GM12878 (cell line): ENCODE data around the gene PPP1R3C. TPM values are rescaled to one million over a fixed set of nuclear protein-coding genes. Genes with fewer than 3 reads are reported as not detected.

Experiments used
- ATAC-seq: fragments of 200-7000 bp; cut with Tn5 transposase; 3 replicates; pipeline ENCODE4 v1.9.1; 2020; ENCODE audit warnings: mild to moderate bottlenecking, moderate library complexity
- BruUV-seq: library from RNA; stranded (reverse); fragments of 400-500 nt; replicated peaks from 2 replicates; lab custom pipeline; 2021; lab: Mats Ljungman, UMichigan
- CTCF ChIA-PET: fragments of 300-600 bp; sonication (Branson Sonifier 250); formaldehyde crosslinking; extraction: SDS; loops from one replicate; lab custom pipeline; 2021; ENCODE audit warnings: inconsistent platforms; lab: Yijun Ruan, JAX
- POLR2A ChIA-PET: fragments of 350-600 bp; formaldehyde crosslinking; extraction: SDS; loops from one replicate; lab custom pipeline; 2021; ENCODE audit warnings: inconsistent platforms; lab: Charles Lee
- RAD21 ChIA-PET: fragments of 300-600 bp; sonication (Branson Sonifier 250); formaldehyde crosslinking; loops from one replicate; lab custom pipeline; 2023; ENCODE audit warnings: antibody characterized with exemption; ENCODE audit not compliant: unreplicated experiment; lab: Charles Lee
- SMC1A ChIA-PET: fragments of 300-600 bp; sonication (Branson Sonifier 250); formaldehyde crosslinking; loops from one replicate; lab custom pipeline; 2023; ENCODE audit not compliant: unreplicated experiment, uncharacterized antibody; lab: Charles Lee
- DNase-seq: peaks from one replicate; pipeline ENCODE4 v3.0.0-alpha.2; 2011; ENCODE audit warnings: low read depth, low spot score
- FAIRE-seq: peaks from 3 replicates; lab custom pipeline; 2011; peaks lifted over from hg19 to GRCh38; lab: Jason Lieb, UNC
- H2AFZ ChIP-seq: 2 replicates; pipeline ENCODE4 v1.6.0; 2011; ENCODE audit warnings: low read depth, low read length, control low read depth; ENCODE audit not compliant: control insufficient read depth
- H3K27ac ChIP-seq: 2 replicates; pipeline ENCODE4 v1.5.1; 2011; ENCODE audit warnings: control low read depth; ENCODE audit not compliant: control insufficient read depth, insufficient read depth
- H3K27me3 ChIP-seq, 2 experiments: replicated peaks in 1 of 2; 2 replicates each; pipeline versions ENCODE4 v1.6.0 to v1.6.1; 2011; ENCODE audit warnings: low read length in 1 of 2; ENCODE audit not compliant: control insufficient read depth in 2 of 2, insufficient read depth in 2 of 2
- H3K36me3 ChIP-seq, 2 experiments: 2 replicates each; pipeline ENCODE4 v1.5.1; 2011; ENCODE audit warnings: low read length in 1 of 2; ENCODE audit not compliant: control insufficient read depth in 2 of 2, insufficient read depth in 2 of 2
- H3K4me1 ChIP-seq: 2 replicates; pipeline ENCODE4 v1.6.1; 2011; ENCODE audit warnings: mild to moderate bottlenecking, low read length, moderate library complexity, mixed read lengths; ENCODE audit not compliant: control insufficient read depth, insufficient read depth
- H3K4me2 ChIP-seq: 2 replicates; pipeline ENCODE4 v1.6.0; 2011; ENCODE audit warnings: control low read depth; ENCODE audit not compliant: control insufficient read depth, insufficient read depth
- H3K4me3 ChIP-seq: fragments of 200-600 bp; sonication (generic); 2 replicates; pipeline ENCODE4 v1.5.1; 2016
- H3K79me2 ChIP-seq: 2 replicates; pipeline ENCODE4 v1.6.0; 2011; ENCODE audit warnings: low read length; ENCODE audit not compliant: control insufficient read depth, insufficient read depth
- H3K9ac ChIP-seq: 2 replicates; pipeline ENCODE4 v1.8.0; 2011; ENCODE audit warnings: low read length, control low read depth, mixed read lengths; ENCODE audit not compliant: control insufficient read depth, insufficient read depth
- H3K9me3 ChIP-seq: replicated peaks from 3 replicates; pipeline ENCODE4 v1.5.1; 2011; ENCODE audit warnings: mild to moderate bottlenecking, low read length; ENCODE audit not compliant: control insufficient read depth, insufficient read depth
- H4K20me1 ChIP-seq: 2 replicates; pipeline ENCODE4 v1.6.0; 2011; ENCODE audit not compliant: control insufficient read depth, insufficient read depth
- ATF3 ChIP-seq: IDR thresholded peaks from 2 replicates; pipeline ENCODE4 v1.6.1; 2011; ENCODE audit warnings: low read depth, mild to moderate bottlenecking, low read length, moderate library complexity, borderline replicate concordance; ENCODE audit errors: extremely low read depth
- BMI1 ChIP-seq: fragments of 450-650 bp; IDR thresholded peaks from 2 replicates; pipeline ENCODE4 v1.6.1; 2016; ENCODE audit warnings: mild to moderate bottlenecking, moderate library complexity, borderline replicate concordance
- CHD4 ChIP-seq: fragments of 200-600 bp; sonication (generic); IDR thresholded peaks from 2 replicates; pipeline ENCODE4 v1.6.1; 2016; ENCODE audit warnings: mild to moderate bottlenecking
- ESRRA ChIP-seq: IDR thresholded peaks from 2 replicates; pipeline ENCODE4 v1.6.1; 2012; ENCODE audit warnings: mild to moderate bottlenecking, low read length, improper control_type of control experiment
- MLLT1 ChIP-seq: fragments of 450-650 bp; IDR thresholded peaks from 2 replicates; pipeline ENCODE4 v1.6.1; 2016; ENCODE audit warnings: mild to moderate bottlenecking
- STAT1 ChIP-seq: fragments of 450-650 bp; conservative IDR thresholded peaks from 2 replicates; pipeline ENCODE4 v1.6.1; 2014; ENCODE audit warnings: antibody characterized with exemption, mild to moderate bottlenecking
- ZNF622 ChIP-seq: fragments of 450-650 bp; IDR thresholded peaks from 2 replicates; pipeline ENCODE4 v1.6.1; 2017; ENCODE audit warnings: mild to moderate bottlenecking, inconsistent platforms
- WGBS: methylation state at CpG from one replicate; pipeline ENCODE4 v1.1.6; 2016; ENCODE audit warnings: low lambda C conversion rate; ENCODE audit not compliant: insufficient replicate concordance, insufficient coverage; ENCODE audit errors: missing lambda C conversion rate; 5-methylcytosine and 5-hydroxymethylcytosine counted together
- in situ Hi-C: fragments of 300-500 bp; cut with MboI; formaldehyde crosslinking; loops from 9 replicates; pipeline ENCODE4 v1.14.3; 2018; ENCODE audit warnings: mixed read lengths
- intact Hi-C: fragments of 100-400 bp; cut with micrococcal nuclease; formaldehyde crosslinking; loops from one replicate; pipeline ENCODE4 v1.14.2; 2022; ENCODE audit not compliant: unreplicated experiment
- polyA plus RNA-seq, 11 experiments: library from polyadenylated mRNA; depleted of rRNA in 4 of 11; unstranded in 6 of 11; stranded (reverse) in 5 of 11; fragments of >200 nt; fragmentation: Nextera tagmentation in 4 of 11; fragmentation: Illumina TruSeq in 1 of 11; extraction: Ambion mirVana in 4 of 11; extraction: Trizol in 1 of 11; gene quantifications; 1 replicate in 1 of 11; 2 replicates in 10 of 11; pipeline versions ENCODE4 v1.2.1 to v1.2.3, GENCODE V29; 2011 to 2016; ENCODE audit warnings: inconsistent platforms in 2 of 11, missing spikeins in 2 of 11, low read depth in 1 of 11
- total RNA-seq, 4 experiments: library from RNA; depleted of rRNA in 3 of 4; stranded (reverse); fragments of >200 nt in 3 of 4; fragmentation: Illumina TruSeq in 1 of 4; extraction: Trizol in 1 of 4; gene quantifications; 2 replicates each; pipeline versions ENCODE4 v1.2.1 to v1.2.3, GENCODE V29; 2013 to 2021

PPP1R3C gene
- total and polyA plus RNA-seq, 10 of the 15 experiments (the other 5 are each of a cell fraction or from before 2014, with no cell fraction given): 0.01 to 0.08 (median 0.04) TPM; not detected in 6

- no peak for TF ChIP-seq ZNF622
Observed at GRCh38 chr10:91634246-91634645, 1.4 kb upstream of the PPP1R3C start (continued).

GRCh38 chr10:91630625-91631024 lies 2.2 kb downstream of the PPP1R3C start:
- Histone ChIP-seq H3K27ac (no peak overlapping the region), H2AFZ (no peak overlapping the region), H3K79me2 (no peaks in the 10 kb centered on the region), H3K4me1 (no peaks in the 10 kb centered on the region)
- no TSS peak for BruUV-seq
- intact Hi-C loops: loop anchor here (10.0 kb wide), 1 partner anchor 746 kb away; no protein-coding TSS in a partner anchor
- TF ChIP-seq BMI1 (no peak), ATF3 (no peak), CHD4 (no peak), ESRRA (no peak), MLLT1 (no peak), STAT1 (no peak)
- TF ChIP-seq, all 136 proteins: peak for 0
- H3K36me3 ChIP-seq: no peaks in the 10 kb centered on the region
- SMC1A ChIA-PET: no interaction called here
- H3K4me2 ChIP-seq: no peak overlapping the region
- H4K20me1 ChIP-seq: no peaks in the 10 kb centered on the region
- POLR2A ChIA-PET: no interaction called here
- FAIRE-seq (no peak), ATAC-seq (no peak), DNase-seq (no peak)
- RAD21 ChIA-PET: no interaction called here
- H3K9ac ChIP-seq: no peak overlapping the region
- H3K4me3 ChIP-seq: no peak overlapping the region
- WGBS: 65% methylated on average over 10 of the region's 10 CpGs
- H3K9me3 ChIP-seq: no peaks in the 10 kb centered on the region; the same call in 2 of the 3 replicates
- H3K27me3 ChIP-seq: peaks cover 3 to 7% of the 10 kb centered on the region in 2 experiments; a peak in 3 of 4 replicates
- CTCF ChIA-PET: no interaction called here
- in situ Hi-C loops: no loop called here
